Effector memory CD8-positive, alpha-beta T cell (primary cell): ENCODE data around the gene GAK.
A peak's percentile ranks its signal among the peaks of the same experiment; 100 is the strongest.

Experiments used
- ATAC-seq: fragments of 150-1000 bp; cut with Tn5 transposase; replicated peaks from 2 replicates; pipeline ENCODE4 v1.10.0; 2021; ENCODE audit warnings: mild to moderate bottlenecking, moderate library complexity
- DNase-seq, 3 experiments: peaks; one replicate each; pipeline ENCODE4 v3.0.0; 2021
- H3K27ac Mint-ChIP-seq, 2 donors: one replicate each; pipeline ENCODE4 v1.8.0; 2022; ENCODE audit warnings: mild to moderate bottlenecking in 2 of 2, mixed read lengths in 2 of 2, moderate library complexity in 2 of 2
- H3K27me3 Mint-ChIP-seq, 2 donors: one replicate each; pipeline ENCODE4 v1.8.0; 2022; ENCODE audit warnings: mixed read lengths in 2 of 2
- H3K36me3 Mint-ChIP-seq: one replicate; pipeline ENCODE4 v1.8.0; 2022; ENCODE audit warnings: mild to moderate bottlenecking, moderate library complexity, mixed read lengths; ENCODE audit not compliant: insufficient read depth
- H3K4me1 Mint-ChIP-seq, 2 donors: one replicate each; pipeline ENCODE4 v1.8.0; 2022; ENCODE audit warnings: low read depth in 2 of 2, mixed read lengths in 2 of 2
- H3K4me3 Mint-ChIP-seq, 2 donors: one replicate each; pipeline ENCODE4 v1.8.0; 2022; ENCODE audit warnings: mild to moderate bottlenecking in 2 of 2, mixed read lengths in 2 of 2, moderate library complexity in 2 of 2
- H3K9me3 Mint-ChIP-seq, 2 donors: one replicate each; pipeline ENCODE4 v1.8.0; 2022; ENCODE audit warnings: mixed read lengths in 2 of 2

Gene GAK

DNA sequence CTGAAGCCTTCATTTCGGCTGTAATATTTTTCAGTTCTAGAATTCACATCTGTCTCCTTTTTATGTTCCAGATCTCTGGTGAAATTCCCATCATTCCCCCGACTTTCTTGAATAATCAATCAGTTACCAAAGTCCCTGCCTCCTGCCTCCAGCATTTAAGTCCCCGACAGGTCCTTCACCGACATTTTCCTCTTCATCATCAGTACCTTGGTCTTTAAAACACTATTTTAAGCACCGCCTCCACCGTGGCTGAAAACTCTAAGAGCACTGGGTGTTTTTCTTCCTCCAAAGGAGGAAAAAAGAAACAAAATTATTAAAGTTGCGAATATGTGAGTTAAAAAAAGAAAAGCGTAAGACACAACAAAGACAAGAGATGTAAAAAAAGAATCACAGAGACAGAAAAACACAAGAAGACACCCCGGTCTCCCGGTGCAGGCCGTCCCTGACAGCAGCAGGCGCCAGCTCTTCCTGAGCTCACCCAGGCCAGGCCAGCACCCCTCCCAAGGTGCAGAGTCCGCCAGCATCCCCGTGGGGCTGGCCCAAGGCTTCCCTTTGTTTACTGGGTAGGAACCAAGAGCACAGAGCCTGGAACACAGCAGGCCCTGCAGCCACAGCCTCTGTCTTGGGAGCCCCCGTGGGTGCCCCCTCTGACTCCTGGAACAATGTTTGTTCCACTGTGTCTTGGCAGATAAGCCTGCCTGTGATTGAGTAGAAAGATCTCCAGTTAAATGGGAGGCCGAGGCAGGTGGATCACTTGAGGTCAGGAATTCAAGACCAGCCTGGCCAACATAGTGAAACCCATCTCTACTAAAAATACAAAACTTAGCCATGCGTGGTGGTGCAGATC lies 56.9 kb downstream of the GAK start:
- H3K27me3 Mint-ChIP-seq, result no peaks in the 10 kb centered on the region
- peaks cover 48% of the 10 kb centered on the region for H3K36me3 Mint-ChIP-seq
- H3K9me3 Mint-ChIP-seq, result no peaks in the 10 kb centered on the region
- DNase-seq (no peak), ATAC-seq (no peak)
- peak overlapping the region in 1 of 2 donors; percentile 80 for H3K27ac Mint-ChIP-seq
- peaks cover 22 to 25% of the 10 kb centered on the region in 2 donors for H3K4me1 Mint-ChIP-seq
- H3K4me3 Mint-ChIP-seq, result no peak overlapping the region

DNA sequence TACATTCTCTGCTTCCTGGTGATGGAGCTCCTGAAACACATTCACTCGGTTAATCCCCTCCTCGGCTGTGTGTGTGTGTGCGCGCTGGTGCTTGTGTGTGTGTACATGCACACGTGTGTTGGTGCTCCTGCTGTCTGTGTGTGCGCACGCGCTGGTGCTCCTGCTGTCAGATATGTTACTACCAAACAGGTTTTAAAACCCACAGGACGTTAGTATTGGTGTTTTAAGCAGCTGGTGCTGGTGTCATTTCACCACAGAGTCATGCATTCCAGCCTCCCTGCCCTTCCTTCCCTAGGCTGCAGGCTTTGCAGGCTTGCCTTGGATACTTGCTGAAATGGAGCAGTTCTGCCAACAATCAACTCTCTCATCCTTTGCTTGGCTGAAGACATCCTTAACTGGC lies 58.1 kb downstream of the GAK start:
- Mint-ChIP-seq H3K36me3 (peaks cover 42% of the 10 kb centered on the region), H3K4me3 (no peak overlapping the region), H3K27me3 (no peaks in the 10 kb centered on the region), H3K4me1 (peaks cover 11 to 13% of the 10 kb centered on the region in 2 donors), H3K9me3 (no peaks in the 10 kb centered on the region), H3K27ac (no peak overlapping the region)
- DNase-seq (no peak), ATAC-seq (no peak)

DNA sequence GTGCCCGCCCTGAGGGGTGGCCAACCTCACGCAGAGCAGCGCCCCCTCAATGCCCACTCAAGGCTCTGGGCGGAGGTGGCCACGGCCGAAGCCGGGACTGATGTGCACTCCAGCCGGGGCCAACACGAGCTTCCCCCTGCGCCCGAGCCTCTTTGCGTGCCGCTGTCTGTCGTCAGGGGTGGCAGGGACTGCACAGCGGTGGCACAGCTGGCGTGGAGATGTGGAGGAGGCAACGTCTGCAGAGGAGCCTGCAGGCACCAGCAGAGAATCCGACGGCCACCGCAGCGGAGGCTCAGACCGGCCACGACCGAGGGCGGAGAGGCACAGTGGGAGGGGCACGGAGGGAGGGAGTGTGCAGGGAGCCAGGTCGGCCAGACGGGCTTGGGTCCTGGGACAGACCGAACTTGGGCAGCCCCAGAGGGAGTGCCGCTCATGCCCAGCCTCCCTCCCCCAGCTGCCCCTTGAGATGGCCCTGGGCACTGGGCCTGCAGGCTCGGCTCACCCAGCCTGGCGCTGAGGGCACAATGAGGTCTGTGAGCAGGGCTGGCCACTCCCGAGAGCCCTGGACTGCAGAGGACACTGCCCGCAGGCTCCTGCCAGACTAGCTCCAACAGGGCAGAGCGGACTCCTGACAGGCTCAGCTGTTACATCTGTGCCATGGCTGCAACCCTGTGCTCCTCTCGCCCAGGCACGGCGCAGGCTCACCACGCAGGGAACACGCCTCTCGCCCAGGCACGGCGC lies 59.7 kb downstream of the GAK start:
- no peak for ATAC-seq
- Mint-ChIP-seq H3K4me1 (peaks cover 0 to 5% of the 10 kb centered on the region in 2 donors), H3K36me3 (peaks cover 32% of the 10 kb centered on the region), H3K27ac (no peak overlapping the region), H3K4me3 (no peak overlapping the region), H3K9me3 (no peaks in the 10 kb centered on the region), H3K27me3 (no peaks in the 10 kb centered on the region)
- DNase-seq, result no peak

DNA sequence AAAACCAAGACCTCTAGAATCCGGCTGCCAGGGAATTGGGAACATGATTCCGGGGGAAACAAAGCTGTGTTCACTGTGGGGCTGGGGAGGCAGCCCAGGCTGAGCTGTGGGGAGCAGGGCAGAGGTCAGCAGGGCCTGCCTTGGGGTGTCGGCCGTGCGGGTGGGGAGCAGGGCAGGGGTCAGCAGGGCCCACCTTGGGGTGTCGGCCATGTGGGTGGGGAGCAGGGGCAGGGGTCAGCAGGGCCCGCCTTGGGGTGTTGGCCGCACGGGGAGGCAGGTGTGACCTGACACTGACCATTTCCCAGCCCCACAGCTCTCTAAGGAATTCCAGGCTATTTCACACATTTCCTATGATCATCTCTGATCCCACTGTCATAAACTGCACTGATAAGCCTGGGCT lies 60.6 kb downstream of the GAK start:
- H3K9me3 Mint-ChIP-seq, result no peaks in the 10 kb centered on the region
- no peak overlapping the region for H3K27ac Mint-ChIP-seq
- H3K4me3 Mint-ChIP-seq, result no peak overlapping the region
- DNase-seq (no peak), ATAC-seq (no peak)
- H3K27me3 Mint-ChIP-seq, result no peaks in the 10 kb centered on the region
- peaks cover 0 to 5% of the 10 kb centered on the region in 2 donors for H3K4me1 Mint-ChIP-seq
- H3K36me3 Mint-ChIP-seq, result peaks cover 31% of the 10 kb centered on the region

DNA sequence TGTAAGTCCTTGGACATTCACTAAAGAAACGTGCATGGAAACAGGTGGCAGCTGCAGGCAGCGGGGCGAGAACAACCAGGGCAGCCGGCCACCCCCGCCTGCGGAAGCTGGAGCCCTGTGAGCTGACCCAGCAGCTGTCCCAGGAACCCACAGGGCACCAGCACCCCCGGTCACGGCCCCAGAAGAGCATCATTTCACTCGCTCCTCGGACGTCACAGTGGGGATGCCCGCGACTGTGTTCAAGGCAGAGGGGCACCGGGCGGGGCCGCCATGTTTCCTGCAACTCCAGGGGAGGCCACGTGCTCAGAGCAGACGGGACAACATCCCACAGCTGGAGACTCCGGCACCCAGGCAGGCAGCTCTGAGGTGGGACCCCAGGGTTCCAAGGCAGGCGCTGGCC lies 61.2 kb downstream of the GAK start:
- Mint-ChIP-seq H3K9me3 (no peaks in the 10 kb centered on the region), H3K27me3 (no peaks in the 10 kb centered on the region)
- ATAC-seq, result no peak

DNA sequence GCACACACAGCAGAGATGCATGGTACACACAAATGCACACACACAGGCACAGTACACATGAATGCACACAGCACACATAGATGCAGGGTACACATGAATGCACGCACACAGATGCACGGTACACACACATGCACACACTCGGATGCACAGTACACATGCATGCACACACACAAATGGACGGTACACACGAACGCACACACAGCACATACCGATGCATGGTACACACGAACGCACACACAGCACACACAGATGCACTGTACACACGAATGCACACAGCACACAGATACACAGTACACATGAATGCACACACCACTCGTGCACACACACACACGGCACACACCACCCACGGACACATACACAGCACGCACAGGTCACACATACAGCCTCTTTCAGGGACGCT lies 62.3 kb downstream of the GAK start:
- H3K9me3 Mint-ChIP-seq, result no peaks in the 10 kb centered on the region
- ATAC-seq, result no peak

More for the DNA sequence above, 61.2 kb downstream of the GAK start:
- DNase-seq, result no peak
- Mint-ChIP-seq H3K4me1 (peaks cover 0 to 6% of the 10 kb centered on the region in 2 donors), H3K27ac (peak overlapping the region in 1 of 2 donors; percentile 12), H3K36me3 (peaks cover 31% of the 10 kb centered on the region), H3K4me3 (no peak overlapping the region)

DNA sequence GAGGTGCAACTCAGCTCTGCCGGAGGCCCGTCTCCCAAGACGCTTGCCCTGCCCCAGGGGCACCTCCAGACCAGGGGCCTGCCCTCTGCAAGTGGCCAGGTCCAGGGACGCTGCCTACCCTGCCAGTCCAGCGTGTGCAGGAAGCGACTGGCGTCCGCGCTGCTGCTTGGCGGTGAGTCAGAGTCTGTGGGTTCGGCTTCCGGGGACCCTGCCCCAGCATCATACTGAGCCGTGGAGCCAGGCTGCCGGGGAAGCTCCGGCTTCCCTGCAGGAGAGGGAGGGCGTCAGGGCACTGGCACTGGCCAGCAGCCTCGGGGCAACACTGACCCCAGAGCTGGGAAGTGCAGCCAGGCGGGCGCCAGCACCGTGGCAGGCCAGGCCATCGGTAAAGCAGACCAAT lies 63.7 kb downstream of the GAK start:
- Mint-ChIP-seq H3K36me3 (peaks cover 39% of the 10 kb centered on the region), H3K27ac (no peak overlapping the region), H3K4me1 (peaks cover 0 to 1% of the 10 kb centered on the region in 2 donors), H3K4me3 (no peak overlapping the region), H3K27me3 (no peaks in the 10 kb centered on the region), H3K9me3 (no peaks in the 10 kb centered on the region)
- DNase-seq (no peak), ATAC-seq (no peak)

More for the DNA sequence above, 62.3 kb downstream of the GAK start:
- H3K27me3 Mint-ChIP-seq, result no peaks in the 10 kb centered on the region
- H3K4me1 Mint-ChIP-seq, result peaks cover 0 to 6% of the 10 kb centered on the region in 2 donors
- peaks cover 32% of the 10 kb centered on the region for H3K36me3 Mint-ChIP-seq
- no peak overlapping the region for H3K27ac Mint-ChIP-seq
- DNase-seq, result no peak
- H3K4me3 Mint-ChIP-seq, result no peak overlapping the region

DNA sequence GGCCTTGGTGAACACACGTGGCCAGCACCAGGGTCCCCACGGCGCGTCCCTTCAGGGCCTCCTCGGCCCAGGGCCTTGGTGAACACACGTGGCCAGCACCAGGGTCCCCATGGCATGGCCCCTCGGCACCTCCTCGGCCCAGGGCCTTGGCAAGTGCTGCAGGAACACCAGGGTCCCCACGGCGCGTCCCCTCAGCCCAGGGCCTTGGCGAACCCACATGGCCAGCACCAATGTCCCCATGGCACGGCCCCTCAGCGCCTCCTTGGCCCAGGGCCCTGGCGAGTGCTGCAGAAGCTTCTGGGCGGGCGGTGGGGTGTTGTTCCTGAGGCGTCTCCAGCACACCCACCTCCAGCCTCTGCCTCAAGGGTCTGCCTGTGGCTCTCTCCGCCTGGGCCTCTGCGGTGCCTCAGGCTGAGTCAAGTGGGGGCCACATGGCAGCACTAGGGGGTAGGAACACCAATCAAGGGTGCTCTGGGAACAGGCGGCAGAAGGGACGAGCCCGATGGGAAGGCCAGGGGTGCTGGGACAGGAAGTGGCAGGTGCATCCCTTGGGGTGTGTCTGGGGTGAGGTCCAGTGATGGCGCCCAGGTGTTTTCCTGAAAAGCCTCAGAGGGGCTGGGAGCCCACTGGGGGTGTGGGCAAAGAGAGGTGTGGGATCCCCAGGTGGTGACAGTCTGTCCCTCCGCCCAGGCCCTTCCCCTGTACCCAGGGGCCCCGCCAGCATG lies 64.4 kb downstream of the GAK start:
- H3K4me3 Mint-ChIP-seq, result peak overlapping the region in 1 of 2 donors; percentile 38

DNA sequence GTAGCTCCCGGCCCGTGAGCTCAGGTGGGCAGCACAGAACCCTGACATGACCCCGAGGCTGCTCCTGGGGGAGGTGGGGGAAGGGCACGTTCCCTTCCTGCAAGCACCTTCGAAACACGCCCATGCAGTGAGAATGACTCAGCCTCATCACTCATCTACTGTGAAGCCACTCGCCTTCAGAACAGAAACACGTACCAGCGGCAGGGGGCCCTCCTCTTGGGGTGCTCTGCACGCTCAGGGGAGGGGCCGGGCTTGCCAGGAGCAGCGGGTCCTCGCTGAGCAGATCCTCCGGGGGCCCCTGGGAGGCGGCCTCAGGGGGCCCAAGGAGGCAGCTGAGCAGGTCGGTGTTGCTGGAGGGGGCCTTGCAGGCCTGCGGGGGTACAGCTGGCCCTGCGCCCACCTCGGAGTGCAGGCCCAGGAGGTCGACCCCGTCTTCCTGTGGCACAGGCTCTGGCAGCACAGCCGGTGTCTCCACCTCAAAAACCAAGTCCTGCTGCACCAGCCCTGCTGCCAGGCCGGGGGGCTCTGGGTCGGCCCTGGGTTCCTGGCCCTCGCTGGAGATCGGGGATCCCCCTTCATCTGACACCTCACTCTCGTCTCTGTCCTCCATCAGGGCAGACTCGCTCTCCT lies 65.2 kb downstream of the GAK start:
- no peaks in the 10 kb centered on the region for H3K27me3 Mint-ChIP-seq
- no peak overlapping the region for H3K4me3 Mint-ChIP-seq
- no peaks in the 10 kb centered on the region for H3K9me3 Mint-ChIP-seq
- peaks cover 0 to 1% of the 10 kb centered on the region in 2 donors for H3K4me1 Mint-ChIP-seq
- peaks cover 42% of the 10 kb centered on the region for H3K36me3 Mint-ChIP-seq
- H3K27ac Mint-ChIP-seq, result peak overlapping the region in 1 of 2 donors; percentile 26
- DNase-seq (no peak), ATAC-seq (no peak)

More for the DNA sequence above, 64.4 kb downstream of the GAK start:
- Mint-ChIP-seq H3K27ac (peak overlapping the region in 1 of 2 donors; percentile 26), H3K4me1 (peaks cover 0 to 1% of the 10 kb centered on the region in 2 donors), H3K9me3 (no peaks in the 10 kb centered on the region), H3K36me3 (peaks cover 40% of the 10 kb centered on the region), H3K27me3 (no peaks in the 10 kb centered on the region)
- ATAC-seq (no peak), DNase-seq (no peak)

DNA sequence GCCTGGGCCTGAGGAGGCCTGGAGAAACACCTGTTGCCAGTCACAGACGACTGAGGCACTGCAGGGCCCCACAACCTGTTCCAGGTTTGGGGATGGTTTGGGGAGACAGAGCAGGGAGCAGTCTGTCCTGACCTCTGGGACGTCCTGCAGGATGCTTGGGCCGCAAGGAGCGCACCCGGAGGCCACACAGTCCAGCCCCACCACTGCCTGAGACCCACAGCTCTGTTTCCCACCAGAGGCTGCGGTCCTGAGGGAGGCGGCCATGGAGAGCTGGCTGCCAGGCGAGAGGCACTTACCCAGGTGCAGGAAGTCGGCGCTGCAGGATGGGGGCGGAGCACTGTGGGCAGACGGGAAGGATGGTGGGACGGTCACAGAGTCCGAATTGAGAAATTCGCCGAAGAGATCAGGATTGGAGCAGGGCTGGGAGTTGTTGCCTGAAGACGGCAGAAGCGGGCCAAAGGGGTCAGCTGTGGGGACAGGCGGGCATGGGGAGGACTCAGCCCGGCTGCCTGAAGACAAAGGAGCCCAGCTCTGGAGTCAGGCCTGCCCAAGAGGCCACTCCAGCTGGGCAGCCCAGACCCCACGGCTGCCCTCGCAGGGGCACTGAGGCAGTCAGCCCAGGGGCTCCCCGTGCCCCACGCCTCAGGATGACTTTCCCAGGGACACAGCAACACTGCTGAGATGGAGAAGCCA lies 65.9 kb downstream of the GAK start:
- no peaks in the 10 kb centered on the region for H3K9me3 Mint-ChIP-seq
- no peak overlapping the region for H3K4me3 Mint-ChIP-seq
- H3K27me3 Mint-ChIP-seq, result no peaks in the 10 kb centered on the region
- peaks cover 43% of the 10 kb centered on the region for H3K36me3 Mint-ChIP-seq
- peaks cover 0 to 1% of the 10 kb centered on the region in 2 donors for H3K4me1 Mint-ChIP-seq
- H3K27ac Mint-ChIP-seq, result no peak overlapping the region
- no peak for ATAC-seq
- DNase-seq, result no peak

DNA sequence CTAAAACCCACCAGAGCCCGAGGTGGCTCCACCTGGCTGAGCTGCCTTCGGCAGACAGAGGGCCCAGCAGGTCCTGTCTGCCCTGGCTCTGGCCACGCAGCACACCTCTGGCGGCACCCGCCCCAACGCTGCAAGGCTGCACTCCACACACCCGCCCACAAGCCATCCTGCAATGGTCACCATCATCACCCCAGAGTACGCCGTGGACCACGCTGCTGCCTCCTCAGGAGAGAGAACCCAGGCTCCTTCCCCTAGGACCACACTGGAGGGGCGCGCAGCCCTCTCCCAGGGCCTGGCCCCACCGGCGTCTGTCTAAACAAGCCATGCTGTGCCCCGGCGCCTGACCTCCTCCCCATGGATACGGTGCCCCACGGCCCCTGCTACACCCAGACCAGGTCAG lies 66.5 kb downstream of the GAK start:
- DNase-seq, result no peak
- no peak overlapping the region for H3K4me3 Mint-ChIP-seq
- H3K9me3 Mint-ChIP-seq, result no peaks in the 10 kb centered on the region
- peaks cover 0 to 1% of the 10 kb centered on the region in 2 donors for H3K4me1 Mint-ChIP-seq
- H3K27ac Mint-ChIP-seq, result no peak overlapping the region
- peaks cover 48% of the 10 kb centered on the region for H3K36me3 Mint-ChIP-seq
- no peaks in the 10 kb centered on the region for H3K27me3 Mint-ChIP-seq
- no peak for ATAC-seq

DNA sequence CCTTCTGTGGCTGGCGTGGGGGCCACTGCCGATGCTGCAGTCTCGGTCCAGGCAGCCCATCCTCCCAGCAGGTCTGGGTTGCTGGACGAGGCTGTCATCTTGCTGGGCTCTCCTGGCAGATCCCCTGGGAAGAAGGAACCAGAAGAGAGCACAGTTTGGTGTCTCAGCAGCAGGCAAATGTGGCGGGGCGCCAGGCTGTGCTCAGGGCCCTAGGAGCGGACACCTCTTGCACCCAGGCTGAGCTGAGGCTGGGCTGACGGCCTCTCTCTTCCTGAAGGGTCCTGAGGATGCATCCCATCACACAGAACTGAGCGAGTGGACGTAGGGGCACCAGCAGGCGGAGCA lies 67.0 kb downstream of the GAK start:
- Mint-ChIP-seq H3K4me3 (no peak overlapping the region), H3K27me3 (no peaks in the 10 kb centered on the region), H3K9me3 (no peaks in the 10 kb centered on the region), H3K27ac (no peak overlapping the region), H3K36me3 (peaks cover 47% of the 10 kb centered on the region), H3K4me1 (peaks cover 1 to 3% of the 10 kb centered on the region in 2 donors)
- ATAC-seq, result no peak
- no peak for DNase-seq
